HG03520 (cell line): ENCODE data around the gene CXorf49.
"Not testable (repeated sequence)": the region's sequence is repeated elsewhere in the genome, so short reads cannot be mapped to it uniquely, and the experiment has no call there.

Experiments
- ATAC-seq: cut with Tn5 transposase; IDR thresholded peaks from one replicate; pipeline ENCODE4 v1.9.1; 2021; ENCODE audit warnings: mild to moderate bottlenecking, moderate library complexity; ENCODE audit not compliant: unreplicated experiment

CXorf49 gene

GRCh38 chrX:71718185-71718584 lies at the start of gene CXorf49:
Gene CXorf49, minus strand, starts transcription at chrX:71718285. Its CDS starts 134 bp downstream, at chrX:71718151.
- ATAC-seq: not testable (repeated sequence)

GRCh38 chrX:71767134-71767533 lies 49.0 kb upstream of the CXorf49 start:
- ATAC-seq: not testable (repeated sequence)

DNA sequence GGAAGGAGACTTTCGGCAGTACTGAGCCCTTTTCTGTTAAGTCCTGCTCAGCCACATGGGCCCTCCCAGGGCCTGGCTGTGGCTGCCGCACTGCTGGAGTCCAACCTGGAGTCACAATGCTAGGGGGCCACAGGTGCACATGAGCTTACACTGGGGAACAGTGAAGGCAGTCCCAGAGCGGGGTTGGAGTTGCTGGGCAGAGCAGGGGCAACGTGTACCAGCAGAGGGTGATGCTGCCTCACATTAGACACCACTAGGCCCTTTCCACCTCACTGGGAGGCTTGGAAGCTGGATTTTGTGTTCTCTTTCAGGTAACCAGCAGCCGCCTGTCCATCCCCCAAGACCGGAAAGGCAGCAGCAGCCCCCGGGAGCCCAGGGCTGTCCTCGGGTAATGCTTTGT lies 47.5 kb upstream of the CXorf49 start:
- ATAC-seq: not testable (repeated sequence)

GRCh38 chrX:71764832-71765231 lies 46.7 kb upstream of the CXorf49 start:
- ATAC-seq: not testable (repeated sequence)

DNA sequence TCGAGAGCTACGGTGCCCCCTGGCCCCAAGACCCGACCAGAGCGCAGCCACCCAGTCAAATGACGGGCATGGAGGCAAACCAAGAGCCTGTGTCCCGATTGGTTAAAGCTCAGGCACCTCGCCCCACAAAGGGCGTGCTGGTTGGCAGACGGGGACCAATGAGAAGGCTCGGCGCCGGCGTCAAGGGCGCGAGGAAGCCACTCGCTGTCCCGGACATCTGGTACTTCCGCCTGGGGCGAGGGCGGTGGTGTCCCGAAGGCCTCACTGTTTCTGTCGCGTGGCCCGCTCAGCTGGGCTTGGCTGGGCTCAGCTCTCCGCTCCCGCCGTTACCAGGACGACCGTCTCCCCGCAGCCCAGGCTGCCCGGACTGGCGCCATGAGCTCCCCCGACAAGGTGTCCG lies 45.0 kb upstream of the CXorf49 start, which contains the start of gene CXorf49B:
CXorf49B (plus strand) TSS at position 301 of the 400 bp plus-strand sequence; CDS start at position 376, 75 bp downstream.
- not testable (repeated sequence) for ATAC-seq

DNA sequence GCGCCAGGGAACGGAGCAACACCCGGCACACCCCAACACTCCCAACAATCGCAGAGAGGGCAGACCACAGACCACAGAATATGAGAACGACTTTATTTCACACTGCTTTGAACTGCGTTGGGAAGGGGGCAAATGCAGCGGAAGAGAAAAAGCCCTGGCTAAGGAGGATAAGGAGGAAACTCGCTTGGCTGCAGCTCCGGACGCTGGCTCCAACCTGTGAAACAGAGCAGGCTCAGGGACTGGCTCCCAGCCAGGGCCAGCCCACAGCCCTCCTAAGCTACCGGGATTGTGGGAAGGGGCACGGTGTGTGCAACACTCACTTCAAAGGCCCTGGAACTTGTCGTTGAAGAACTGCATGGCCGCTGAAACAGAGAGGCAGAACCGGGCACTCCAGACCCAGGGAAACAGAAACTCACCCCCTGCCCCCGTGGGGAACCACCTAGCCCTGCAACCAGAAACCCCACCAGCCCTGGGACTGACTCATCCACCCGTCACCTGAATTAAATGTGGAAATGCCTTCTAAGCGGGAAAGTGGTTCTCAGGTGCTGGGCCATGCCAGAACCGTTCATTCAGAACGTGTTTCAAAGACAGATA lies 42.7 kb upstream of the CXorf49 start:
- not testable (repeated sequence) for ATAC-seq

- not testable (repeated sequence) for ATAC-seq
These were observed 2.3 kb upstream of the CXorf49 start for GRCh38 chrX:71720289-71720886.

GRCh38 chrX:71719195-71719594 lies 1.1 kb upstream of the CXorf49 start:
- ATAC-seq: not testable (repeated sequence)

DNA sequence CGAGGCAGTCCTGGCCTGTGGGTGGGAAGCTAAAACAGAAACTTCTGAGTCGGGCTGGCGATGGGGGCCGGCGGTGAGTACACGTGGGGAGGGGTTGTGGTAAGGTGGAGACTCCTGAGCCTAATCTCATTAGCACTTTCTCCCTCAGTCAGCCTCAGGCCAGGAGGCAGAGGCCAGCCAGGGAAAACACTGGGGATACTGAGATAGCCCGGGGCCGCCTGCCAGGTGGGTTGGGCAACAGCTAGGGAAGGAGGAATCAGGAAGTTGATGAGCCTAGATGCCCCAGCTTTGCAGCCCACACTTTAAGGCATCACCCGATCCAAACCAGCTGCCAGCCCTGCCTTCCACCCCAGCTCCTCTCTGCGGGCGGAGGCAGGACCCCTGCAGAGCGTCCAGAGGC lies 1.8 kb downstream of the CXorf49 start:
- ATAC-seq: not testable (repeated sequence)

DNA sequence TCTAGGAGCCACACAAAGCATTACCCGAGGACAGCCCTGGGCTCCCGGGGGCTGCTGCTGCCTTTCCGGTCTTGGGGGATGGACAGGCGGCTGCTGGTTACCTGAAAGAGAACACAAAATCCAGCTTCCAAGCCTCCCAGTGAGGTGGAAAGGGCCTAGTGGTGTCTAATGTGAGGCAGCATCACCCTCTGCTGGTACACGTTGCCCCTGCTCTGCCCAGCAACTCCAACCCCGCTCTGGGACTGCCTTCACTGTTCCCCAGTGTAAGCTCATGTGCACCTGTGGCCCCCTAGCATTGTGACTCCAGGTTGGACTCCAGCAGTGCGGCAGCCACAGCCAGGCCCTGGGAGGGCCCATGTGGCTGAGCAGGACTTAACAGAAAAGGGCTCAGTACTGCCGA lies 2.5 kb downstream of the CXorf49 start:
- not testable (repeated sequence) for ATAC-seq

- not testable (repeated sequence) for ATAC-seq
These were observed 4.0 kb downstream of the CXorf49 start for GRCh38 chrX:71714064-71714463.

DNA sequence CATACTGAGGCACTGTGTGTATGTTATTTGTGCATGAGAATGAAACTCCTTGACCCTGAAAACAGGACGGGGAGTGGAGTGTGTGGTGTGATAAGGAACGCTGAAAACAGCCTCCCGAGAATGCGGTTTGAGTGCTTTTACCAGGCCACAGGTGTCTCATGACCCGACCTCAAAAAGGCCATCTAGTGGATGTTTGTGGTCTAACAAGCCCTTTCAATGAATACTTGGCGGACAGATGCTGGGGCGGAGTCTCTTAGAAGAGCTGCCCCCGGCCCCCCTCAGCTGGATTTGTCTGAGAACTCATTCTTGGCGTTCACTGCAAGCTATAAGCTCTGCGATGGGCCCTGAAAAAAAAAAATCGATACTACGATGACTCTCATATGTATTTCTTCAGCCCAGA lies 15.2 kb downstream of the CXorf49 start:
- peak; percentile 48 for ATAC-seq

DNA sequence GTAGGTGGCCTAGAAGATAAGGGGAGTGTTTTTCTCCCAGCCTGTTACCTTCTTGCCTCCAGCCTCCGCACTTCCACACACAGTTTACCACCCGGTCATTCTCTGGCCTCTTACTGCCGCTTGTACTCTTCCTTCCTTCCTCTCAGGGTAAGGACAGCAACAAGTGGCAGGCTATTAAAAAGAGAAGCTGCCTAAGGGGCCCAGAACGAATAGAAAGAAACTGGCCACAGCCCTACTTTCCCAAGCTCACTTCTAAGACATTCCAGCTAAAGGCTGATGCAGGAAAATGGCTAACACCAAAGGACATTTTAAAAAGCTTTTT lies 19.1 kb downstream of the CXorf49 start:
- ATAC-seq: not testable (repeated sequence)

- ATAC-seq: not testable (repeated sequence)
These were observed 19.6 kb downstream of the CXorf49 start for GRCh38 chrX:71698299-71699022.

DNA sequence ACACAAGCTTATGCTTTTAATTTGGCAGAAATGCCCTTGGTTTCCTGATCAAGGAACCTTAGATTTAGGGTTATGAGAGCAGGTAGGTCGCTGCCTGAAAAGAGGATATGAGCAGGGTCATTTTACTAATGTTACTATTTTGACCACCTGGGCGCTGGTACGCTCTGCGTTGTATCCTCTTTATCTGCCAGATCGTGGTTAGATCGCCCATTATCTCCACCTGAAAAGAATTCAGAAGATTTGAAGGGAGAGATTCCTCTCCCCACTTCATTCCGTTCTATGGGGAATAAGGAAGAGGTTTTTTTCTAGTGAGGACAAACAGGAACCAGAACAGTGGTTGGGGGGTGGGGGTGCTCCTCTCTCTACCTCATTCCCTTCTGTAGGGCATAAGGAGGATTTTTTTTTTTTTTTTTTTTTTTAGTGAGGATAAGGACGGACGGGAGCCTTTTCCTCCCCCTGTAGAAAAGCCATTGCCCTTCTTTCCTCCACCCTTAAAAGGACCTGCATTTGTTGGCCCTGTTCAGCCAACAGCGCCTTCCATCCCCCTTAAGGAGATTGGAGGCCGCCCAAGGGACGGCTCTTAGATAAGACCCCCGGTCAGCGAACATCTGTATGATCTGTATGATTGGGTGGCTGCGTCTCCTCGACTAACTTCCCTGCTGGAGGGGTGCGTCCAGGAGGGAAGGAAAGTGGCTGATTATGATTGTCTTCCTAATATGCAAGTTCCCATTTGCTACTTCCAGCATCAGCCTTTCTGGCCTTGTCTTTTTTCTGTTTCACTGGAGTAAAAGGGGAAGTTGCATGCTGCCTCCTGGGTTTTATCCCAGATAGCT lies 20.4 kb downstream of the CXorf49 start:
- peak; percentile 21 for ATAC-seq

DNA sequence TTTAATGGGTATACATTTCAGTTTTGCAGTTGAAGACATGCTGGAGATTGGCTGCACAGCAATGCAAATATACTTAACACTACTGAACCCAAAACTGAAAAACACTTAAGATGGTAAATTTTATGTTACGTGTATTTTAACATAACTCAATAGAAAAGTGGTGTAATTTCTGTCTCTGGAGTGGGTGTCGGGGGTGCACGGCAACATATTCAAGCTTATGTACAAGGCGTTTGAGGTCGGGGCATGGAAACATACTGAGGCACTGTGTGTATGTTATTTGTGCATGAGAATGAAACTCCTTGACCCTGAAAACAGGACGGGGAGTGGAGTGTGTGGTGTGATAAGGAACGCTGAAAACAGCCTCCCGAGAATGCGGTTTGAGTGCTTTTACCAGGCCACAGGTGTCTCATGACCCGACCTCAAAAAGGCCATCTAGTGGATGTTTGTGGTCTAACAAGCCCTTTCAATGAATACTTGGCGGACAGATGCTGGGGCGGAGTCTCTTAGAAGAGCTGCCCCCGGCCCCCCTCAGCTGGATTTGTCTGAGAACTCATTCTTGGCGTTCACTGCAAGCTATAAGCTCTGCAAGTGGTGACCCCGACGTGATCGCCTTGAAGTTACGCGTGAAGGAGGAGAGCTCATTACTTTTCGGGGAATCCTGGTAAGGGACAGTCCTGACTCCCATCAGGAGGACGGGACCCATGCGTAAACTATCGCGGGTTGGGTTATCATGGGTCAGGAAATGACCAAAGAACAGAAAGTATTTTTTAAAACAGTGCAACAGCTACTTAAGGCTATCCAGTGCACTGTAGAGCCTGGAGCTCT lies 21.2 kb downstream of the CXorf49 start:
- peak; percentile 52 for ATAC-seq

- ATAC-seq: no peak
These were observed 38.4 kb downstream of the CXorf49 start for GRCh38 chrX:71679575-71680207.

DNA sequence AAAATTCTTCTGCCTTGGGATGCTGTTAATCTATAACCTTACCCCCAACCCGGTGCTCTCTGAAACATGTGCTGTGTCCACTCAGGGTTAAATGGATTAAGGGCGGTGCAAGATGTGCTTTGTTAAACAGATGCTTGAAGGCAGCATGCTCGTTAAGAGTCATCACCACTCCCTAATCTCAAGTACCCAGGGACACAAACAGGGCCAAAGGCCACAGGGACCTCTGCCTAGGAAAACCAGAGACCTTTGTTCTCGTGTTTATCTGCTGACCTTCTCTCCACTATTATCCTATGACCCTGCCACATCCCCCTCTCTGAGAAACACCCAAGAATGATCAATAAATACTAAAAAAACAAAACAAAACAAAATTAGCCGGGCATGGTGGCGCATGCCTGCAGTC lies 40.9 kb downstream of the CXorf49 start:
- ATAC-seq: not testable (repeated sequence)

DNA sequence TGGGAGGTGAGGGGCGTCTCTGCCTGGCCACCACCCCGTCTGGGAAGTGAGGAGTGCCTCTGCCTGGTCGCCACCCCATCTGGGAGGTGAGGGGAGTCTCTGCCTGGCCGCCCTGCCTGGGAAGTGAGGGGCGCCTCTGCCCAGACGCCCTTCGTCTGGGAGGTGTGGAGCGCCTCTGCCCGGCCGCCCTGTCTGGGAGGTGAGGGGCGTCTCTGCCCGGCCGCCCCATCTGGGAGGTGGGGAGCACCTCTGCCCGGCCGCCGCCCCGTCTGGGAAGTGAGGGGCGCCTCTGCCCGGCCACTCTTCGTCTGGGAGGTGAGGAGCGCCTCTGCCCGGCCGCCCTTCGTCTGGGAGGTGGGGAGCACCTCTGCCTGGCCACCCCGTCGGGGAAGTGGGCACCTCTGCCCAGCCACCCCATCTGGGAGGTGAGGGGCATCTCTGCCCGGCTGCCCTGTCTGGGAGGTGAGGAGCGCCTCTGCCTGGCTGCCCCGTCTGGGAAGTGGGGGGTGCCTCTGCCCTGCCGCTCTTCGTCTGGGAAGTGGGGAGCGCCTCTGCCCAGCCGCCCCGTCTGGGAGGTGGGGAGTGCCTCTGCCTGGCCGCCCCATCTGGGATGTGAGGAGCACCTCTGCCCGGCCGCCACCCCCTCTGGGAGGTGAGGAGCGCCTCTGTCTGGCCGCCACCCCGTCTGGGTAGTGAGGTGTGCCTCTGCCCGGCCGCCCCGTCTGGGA lies 41.9 kb downstream of the CXorf49 start:
- ATAC-seq: not testable (repeated sequence)
